Keratinocyte (primary cell): ENCODE results near the gene DPAGT1. TPM values are rescaled to one million over a fixed set of nuclear protein-coding genes. Genes with fewer than 3 reads are reported as not detected.

Experiments
- DNase-seq: peaks from one replicate; pipeline ENCODE4 v3.0.0-alpha.2; 2011; ENCODE audit warnings: low read depth, missing footprints, low spot score
- FAIRE-seq: peaks from 2 replicates; lab custom pipeline; 2011; peaks lifted over from hg19 to GRCh38; lab: Jason Lieb, UNC
- H2AFZ ChIP-seq: 2 replicates; pipeline ENCODE4 v1.6.0; 2012; ENCODE audit warnings: low read length, control low read depth, inconsistent platforms; ENCODE audit not compliant: control insufficient read depth
- H3K27ac ChIP-seq: 2 replicates; pipeline ENCODE4 v1.5.1; 2011; ENCODE audit warnings: low read length; ENCODE audit not compliant: control insufficient read depth, insufficient read depth
- H3K27me3 ChIP-seq: 3 replicates; pipeline ENCODE4 v1.6.0; 2011; ENCODE audit warnings: low read length; ENCODE audit not compliant: control insufficient read depth, insufficient read depth; ENCODE audit errors: extremely low read depth
- H3K36me3 ChIP-seq, 2 experiments: 2 replicates in 1 of 2; 3 replicates in 1 of 2; pipeline ENCODE4 v1.5.1; 2011; ENCODE audit warnings: low read length in 2 of 2, mild to moderate bottlenecking in 1 of 2; ENCODE audit not compliant: control insufficient read depth in 2 of 2, insufficient read depth in 2 of 2; ENCODE audit errors: extremely low read depth in 1 of 2
- H3K4me1 ChIP-seq: 3 replicates; pipeline ENCODE4 v1.5.1; 2011; ENCODE audit warnings: low read length; ENCODE audit not compliant: control insufficient read depth, insufficient read depth; ENCODE audit errors: extremely low read depth
- H3K4me2 ChIP-seq: 3 replicates; pipeline ENCODE4 v1.6.0; 2011; ENCODE audit warnings: low read depth, low read length; ENCODE audit not compliant: control insufficient read depth, insufficient read depth; ENCODE audit errors: extremely low read depth
- H3K4me3 ChIP-seq, 3 experiments: fragments of 200-600 bp in 1 of 3; sonication (generic) in 1 of 3; 2 replicates in 2 of 3; 3 replicates in 1 of 3; pipeline ENCODE4 v1.5.1; 2011 to 2016; ENCODE audit warnings: low read length in 3 of 3, mild to moderate bottlenecking in 3 of 3, control low read depth in 2 of 3, inconsistent platforms in 1 of 3, low read depth in 1 of 3, mixed read lengths in 1 of 3, mixed run types in 1 of 3, moderate library complexity in 1 of 3; ENCODE audit not compliant: control insufficient read depth in 2 of 3, insufficient read depth in 2 of 3; ENCODE audit errors: extremely low read depth in 1 of 3
- H3K79me2 ChIP-seq: 2 replicates; pipeline ENCODE4 v1.6.0; 2012; ENCODE audit warnings: low read length; ENCODE audit not compliant: control insufficient read depth, insufficient read depth
- H3K9ac ChIP-seq: 3 replicates; pipeline ENCODE4 v1.6.0; 2011; ENCODE audit warnings: low read length; ENCODE audit not compliant: control insufficient read depth, insufficient read depth; ENCODE audit errors: extremely low read depth
- H3K9me1 ChIP-seq: 3 replicates; pipeline ENCODE4 v1.6.0; 2011; ENCODE audit warnings: low read length; ENCODE audit not compliant: control insufficient read depth, insufficient read depth; ENCODE audit errors: extremely low read depth
- H3K9me3 ChIP-seq: 2 replicates; pipeline ENCODE4 v1.5.1; 2012; ENCODE audit warnings: low read depth, low read length; ENCODE audit not compliant: control insufficient read depth
- H4K20me1 ChIP-seq: 3 replicates; pipeline ENCODE4 v1.6.0; 2011; ENCODE audit warnings: low read length; ENCODE audit not compliant: control insufficient read depth, insufficient read depth; ENCODE audit errors: extremely low read depth
- CTCF ChIP-seq, 3 experiments: IDR thresholded peaks in 1 of 3; conservative IDR thresholded peaks in 1 of 3; optimal IDR thresholded peaks in 1 of 3; 2 replicates in 2 of 3; 3 replicates in 1 of 3; pipeline versions ENCODE3 to v1.5.1; 2011; ENCODE audit warnings: low read length in 3 of 3, mild to moderate bottlenecking in 3 of 3, moderate library complexity in 2 of 3, control low read depth in 1 of 3, inconsistent platforms in 1 of 3; ENCODE audit not compliant: insufficient read depth in 2 of 3; ENCODE audit errors: extremely low read depth in 1 of 3
- EZH2 ChIP-seq: IDR thresholded peaks from one replicate; pipeline ENCODE4 v1.6.1; 2012; ENCODE audit warnings: inconsistent platforms, mild to moderate bottlenecking, low read length, moderate library complexity
- dilution Hi-C: fragments of 300-500 bp; cut with MboI; formaldehyde crosslinking; loops from one replicate; pipeline ENCODE4 v1.7.0; 2020; ENCODE audit warnings: low sequenced_read_pairs; ENCODE audit not compliant: extremely low pct_ligation_motif_present
- polyA plus RNA-seq, 5 experiments: library from polyadenylated mRNA; depleted of rRNA in 3 of 5; stranded (reverse) in 3 of 5; stranded (forward) in 1 of 5; unstranded in 1 of 5; fragments of >200 nt; gene quantifications; 1 replicate in 1 of 5; 2 replicates in 3 of 5; 3 replicates in 1 of 5; pipeline versions ENCODE4 v1.2.1 to v1.2.3, GENCODE V29; 2011 to 2012; ENCODE audit warnings: missing spikeins in 2 of 5, low read depth in 1 of 5, low replicate concordance in 1 of 5

Gene DPAGT1
- polyA plus RNA-seq, 1 donor (not counting 4 experiments of a cell fraction or from before 2014, with no cell fraction given), result 59.7 TPM

- Histone ChIP-seq H3K27ac (no peak overlapping the region), H3K9ac (no peak overlapping the region), H3K4me2 (no peak overlapping the region), H3K4me3 (no peak overlapping the region), H3K4me1 (peaks cover 7% of the 10 kb centered on the region), H4K20me1 (no peaks in the 10 kb centered on the region), H3K36me3 (peaks cover 7 to 19% of the 10 kb centered on the region in 2 experiments), H3K9me3 (no peaks in the 10 kb centered on the region), H3K9me1 (peaks cover 3% of the 10 kb centered on the region), H3K79me2 (peaks cover 3% of the 10 kb centered on the region), H2AFZ (no peak overlapping the region), H3K27me3 (no peaks in the 10 kb centered on the region)
- DNase-seq (no peak), FAIRE-seq (no peak)
- TF ChIP-seq CTCF (optimal IDR thresholded peaks at IDR 0.05 in 1 of 3, IDR thresholded peaks at IDR 0.05 in 1 of 3, conservative IDR thresholded peaks at IDR 0.05 in 1 of 3; ENCODE audit: extremely low read depth in 1 of 3, insufficient read depth in 2 of 3, low read length in 3 of 3) (no peak), EZH2 (no peak)
- dilution Hi-C loops, result no loop called here
Observed at GRCh38 chr11:119113716-119114115, 12.1 kb upstream of the DPAGT1 start.

DNA sequence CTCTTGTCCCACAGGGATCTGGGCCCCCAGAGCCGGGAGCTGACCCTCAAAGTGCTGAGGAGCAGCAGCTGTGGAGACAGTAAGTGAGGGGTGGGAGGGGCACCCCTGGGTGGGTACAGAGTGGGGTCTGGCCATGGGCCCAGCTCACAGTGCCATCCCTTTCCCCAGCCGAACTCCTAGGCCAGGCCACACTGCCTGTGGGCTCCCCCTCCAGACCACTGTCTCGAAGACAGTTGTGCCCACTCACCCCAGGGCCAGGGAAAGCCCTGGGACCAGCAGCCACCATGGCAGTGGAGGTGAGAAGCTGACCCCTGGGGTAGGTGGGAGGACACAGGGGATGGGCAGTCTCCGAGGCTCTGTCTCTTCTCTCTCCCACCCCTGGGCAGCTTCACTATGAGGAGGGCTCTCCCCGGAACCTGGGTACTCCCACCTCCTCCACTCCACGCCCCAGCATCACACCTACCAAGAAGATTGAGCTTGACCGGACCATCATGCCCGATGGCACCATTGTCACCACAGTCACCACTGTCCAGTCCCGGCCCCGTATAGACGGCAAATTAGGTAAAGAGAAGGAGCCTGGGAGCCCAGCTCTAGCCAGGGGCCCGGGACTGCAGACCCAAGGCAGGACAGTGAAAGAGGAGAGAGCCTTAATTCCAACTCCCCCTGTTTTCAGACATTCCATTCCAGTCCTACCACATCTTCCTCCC is 10.8 kb upstream of the DPAGT1 start:
- no peak for FAIRE-seq
- no peak for TF ChIP-seq CTCF (optimal IDR thresholded peaks at IDR 0.05 in 1 of 3, IDR thresholded peaks at IDR 0.05 in 1 of 3, conservative IDR thresholded peaks at IDR 0.05 in 1 of 3; ENCODE audit: extremely low read depth in 1 of 3, insufficient read depth in 2 of 3, low read length in 3 of 3)
- TF ChIP-seq EZH2, result no peak
- H3K27ac ChIP-seq, result no peak overlapping the region
- H3K9ac ChIP-seq, result no peak overlapping the region
- DNase-seq, result no peak
- peaks cover 8% of the 10 kb centered on the region for H3K9me1 ChIP-seq
- no peaks in the 10 kb centered on the region for H4K20me1 ChIP-seq
- H3K4me3 ChIP-seq, result no peak overlapping the region
- no peak overlapping the region for H3K4me2 ChIP-seq
- H3K79me2 ChIP-seq, result peaks cover 10% of the 10 kb centered on the region
- H3K9me3 ChIP-seq, result no peaks in the 10 kb centered on the region
- peaks cover 16% of the 10 kb centered on the region for H3K4me1 ChIP-seq
- peaks cover 7 to 17% of the 10 kb centered on the region in 2 experiments for H3K36me3 ChIP-seq
- dilution Hi-C loops, result no loop called here
- no peaks in the 10 kb centered on the region for H3K27me3 ChIP-seq
- no peak overlapping the region for H2AFZ ChIP-seq
